Measurements from ENCODE around the gene CHIC2.

CHIC2 gene

GRCh38 chr4:53986062-53986461 is 78.3 kb downstream of the CHIC2 start:
- no peak for DNase-seq (ENCODE audit: low read depth)
- no peak overlapping the region for H3K4me3 ChIP-seq (ENCODE audit: low read depth, low read length)
- TF ChIP-seq CTCF (IDR thresholded peaks at IDR 0.05; ENCODE audit: low read depth, low read length, missing control alignments) = no peak
- in situ Hi-C loops (cut with HindIII; ENCODE audit: low sequenced_read_pairs) = no loop called here

GRCh38 chr4:53981567-53981966 is 82.8 kb downstream of the CHIC2 start:
- TF ChIP-seq CTCF (IDR thresholded peaks at IDR 0.05; ENCODE audit: low read depth, low read length, missing control alignments) = no peak
- in situ Hi-C loops (cut with HindIII; ENCODE audit: low sequenced_read_pairs) = no loop called here
- H3K4me3 ChIP-seq (ENCODE audit: low read depth, low read length) = no peak overlapping the region
- DNase-seq (ENCODE audit: low read depth) = no peak

GRCh38 chr4:53981066-53981465 is 83.3 kb downstream of the CHIC2 start:
- no peak for DNase-seq (ENCODE audit: low read depth)
- in situ Hi-C loops (cut with HindIII; ENCODE audit: low sequenced_read_pairs) = no loop called here
- no peak overlapping the region for H3K4me3 ChIP-seq (ENCODE audit: low read depth, low read length)
- no peak for TF ChIP-seq CTCF (IDR thresholded peaks at IDR 0.05; ENCODE audit: low read depth, low read length, missing control alignments)

- TF ChIP-seq CTCF (IDR thresholded peaks at IDR 0.05; ENCODE audit: low read depth, low read length, missing control alignments) = no peak
- no peak for DNase-seq (ENCODE audit: low read depth)
- H3K4me3 ChIP-seq (ENCODE audit: low read depth, low read length) = no peak overlapping the region
- in situ Hi-C loops (cut with HindIII; ENCODE audit: low sequenced_read_pairs) = no loop called here
Observed at GRCh38 chr4:53974561-53974960, 89.8 kb downstream of the CHIC2 start.

GRCh38 chr4:53967986-53968385 is 96.4 kb downstream of the CHIC2 start:
- no peak for DNase-seq (ENCODE audit: low read depth)
- no peak for TF ChIP-seq CTCF (IDR thresholded peaks at IDR 0.05; ENCODE audit: low read depth, low read length, missing control alignments)

GRCh38 chr4:53963781-53964180 is 100.6 kb downstream of the CHIC2 start:
- no peak for DNase-seq (ENCODE audit: low read depth)
- in situ Hi-C loops (cut with HindIII; ENCODE audit: low sequenced_read_pairs) = no loop called here
- no peak for TF ChIP-seq CTCF (IDR thresholded peaks at IDR 0.05; ENCODE audit: low read depth, low read length, missing control alignments)
- no peak overlapping the region for H3K4me3 ChIP-seq (ENCODE audit: low read depth, low read length)

More at GRCh38 chr4:53967986-53968385, 96.4 kb downstream of the CHIC2 start:
- in situ Hi-C loops (cut with HindIII; ENCODE audit: low sequenced_read_pairs) = no loop called here
- no peak overlapping the region for H3K4me3 ChIP-seq (ENCODE audit: low read depth, low read length)

GRCh38 chr4:53963336-53963735 is 101.1 kb downstream of the CHIC2 start:
- no peak overlapping the region for H3K4me3 ChIP-seq (ENCODE audit: low read depth, low read length)
- no peak for DNase-seq (ENCODE audit: low read depth)
- in situ Hi-C loops (cut with HindIII; ENCODE audit: low sequenced_read_pairs) = no loop called here
- no peak for TF ChIP-seq CTCF (IDR thresholded peaks at IDR 0.05; ENCODE audit: low read depth, low read length, missing control alignments)

All from astrocyte of the cerebellum (primary cell).